Measurements from ENCODE around the gene CD81. TPM values are rescaled to one million over a fixed set of nuclear protein-coding genes. Genes with fewer than 3 reads are reported as not detected.

CD81 gene
- total RNA-seq, 4 donors from 2014 or later: 54.5 to 87.0 (median 66.8) TPM

- ATAC-seq: no peak
- H3K36me3 ChIP-seq: no peaks in the 10 kb centered on the region
- no peak overlapping the region for H3K4me3 ChIP-seq
- H3K4me1 ChIP-seq: no peaks in the 10 kb centered on the region
- in situ Hi-C loops (cut with MboI; ENCODE audit: low sequenced_read_pairs in 4 of 4): loop anchor here in 2 of 4 donors (10.0 to 25.0 kb wide), 3 partner anchors 79 to 451 kb away; partner anchors contain the start of gene CDKN1C (in 1 of the 2)
- intact Hi-C loops (cut with DNase I; ENCODE audit: low total_unique reads): no loop called here
- H3K27ac ChIP-seq: no peak overlapping the region
- no peak for TF ChIP-seq CTCF (IDR thresholded peaks at IDR 0.05 in 4 of 5, conservative IDR thresholded peaks at IDR 0.05 in 1 of 5)
- no peak for TF ChIP-seq POLR2A (IDR thresholded peaks at IDR 0.05)
- no peak for DNase-seq
- H3K9me3 ChIP-seq: no peaks in the 10 kb centered on the region
- peaks cover 0 to 9% (median 2%) of the 10 kb centered on the region in 3 donors for H3K27me3 ChIP-seq
Observed at GRCh38 chr11:2436013-2436520, 59.0 kb downstream of the CD81 start.

- in situ Hi-C loops (cut with MboI; ENCODE audit: low sequenced_read_pairs in 4 of 4): loop anchor here in 2 of 4 donors (10.0 to 25.0 kb wide), 3 partner anchors 78 to 451 kb away; partner anchors contain the start of gene CDKN1C (in 1 of the 2)
- no peak for TF ChIP-seq POLR2A (IDR thresholded peaks at IDR 0.05)
- no peak for TF ChIP-seq CTCF (IDR thresholded peaks at IDR 0.05 in 4 of 5, conservative IDR thresholded peaks at IDR 0.05 in 1 of 5)
- Histone ChIP-seq H3K4me1 (no peaks in the 10 kb centered on the region), H3K36me3 (no peaks in the 10 kb centered on the region), H3K4me3 (no peak overlapping the region), H3K27ac (no peak overlapping the region), H3K9me3 (no peaks in the 10 kb centered on the region), H3K27me3 (peaks cover 3 to 9% (median 6%) of the 10 kb centered on the region in 3 donors)
- ATAC-seq (no peak), DNase-seq (no peak)
- intact Hi-C loops (cut with DNase I; ENCODE audit: low total_unique reads): no loop called here
Observed at GRCh38 chr11:2436521-2437031, 59.5 kb downstream of the CD81 start.

GRCh38 chr11:2437516-2437915, 60.4 kb downstream of the CD81 start:
- DNase-seq: no peak
- TF ChIP-seq CTCF (IDR thresholded peaks at IDR 0.05 in 4 of 5, conservative IDR thresholded peaks at IDR 0.05 in 1 of 5) (no peak), POLR2A (IDR thresholded peaks at IDR 0.05) (no peak)
- Histone ChIP-seq H3K27ac (no peak overlapping the region), H3K4me1 (no peaks in the 10 kb centered on the region), H3K27me3 (peaks cover 3 to 9% (median 8%) of the 10 kb centered on the region in 3 donors), H3K36me3 (no peaks in the 10 kb centered on the region), H3K4me3 (no peak overlapping the region), H3K9me3 (no peaks in the 10 kb centered on the region)
- no peak for ATAC-seq
- intact Hi-C loops (cut with DNase I; ENCODE audit: low total_unique reads) (no loop called here), in situ Hi-C loops (cut with MboI; ENCODE audit: low sequenced_read_pairs in 4 of 4) (loop anchor here in 2 of 4 donors (10.0 to 25.0 kb wide), 3 partner anchors 77 to 450 kb away; partner anchors contain the start of gene CDKN1C (in 1 of the 2))

GRCh38 chr11:2439820-2440219, 62.7 kb downstream of the CD81 start:
- H3K27me3 ChIP-seq: peaks cover 12 to 28% (median 22%) of the 10 kb centered on the region in 3 donors
- H3K9me3 ChIP-seq: no peaks in the 10 kb centered on the region
- TF ChIP-seq POLR2A (IDR thresholded peaks at IDR 0.05) (no peak), CTCF (IDR thresholded peaks at IDR 0.05 in 4 of 5, conservative IDR thresholded peaks at IDR 0.05 in 1 of 5) (no peak)
- no peaks in the 10 kb centered on the region for H3K36me3 ChIP-seq
- H3K4me1 ChIP-seq: no peaks in the 10 kb centered on the region
- ATAC-seq (no peak), DNase-seq (no peak)
- H3K27ac ChIP-seq: no peak overlapping the region
- in situ Hi-C loops (cut with MboI; ENCODE audit: low sequenced_read_pairs in 4 of 4) (loop anchor here in 2 of 4 donors (10.0 to 25.0 kb wide), 3 partner anchors 75 to 447 kb away; partner anchors contain the start of gene CDKN1C (in 1 of the 2)), intact Hi-C loops (cut with DNase I; ENCODE audit: low total_unique reads) (loop anchor here (5.0 kb wide), 1 partner anchor 92 kb away; no protein-coding TSS in a partner anchor)
- H3K4me3 ChIP-seq: no peak overlapping the region

Measured in gastrocnemius medialis (tissue), 4 donors.